ENCODE data around the gene EPHB2. TPM values are rescaled to one million over a fixed set of nuclear protein-coding genes. Genes with fewer than 3 reads are reported as not detected.

The EPHB2 gene
- total and polyA plus RNA-seq, 2 of the 8 experiments (the other 6 are each of a cell fraction or from before 2014, with no cell fraction given): 15.8 to 17.2 TPM

DNA sequence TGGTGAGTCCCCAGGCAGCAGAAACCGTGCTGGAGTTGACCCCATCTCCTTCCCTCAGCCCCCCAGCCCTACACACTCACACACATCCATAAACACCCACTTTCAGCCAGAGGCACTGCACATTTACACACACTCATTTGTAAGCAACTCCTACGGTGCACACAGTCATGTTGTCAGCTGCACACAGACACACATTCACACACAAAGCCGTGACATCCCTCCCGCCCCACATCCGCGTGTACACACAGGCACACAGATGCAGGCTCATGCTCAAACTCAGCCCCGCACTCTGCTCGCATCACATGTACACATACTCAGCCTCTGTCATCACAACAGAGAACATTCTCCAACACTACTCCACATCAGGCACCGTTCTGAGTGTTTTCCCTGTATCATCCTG is 214.5 kb downstream of the EPHB2 start:
- no peak for FAIRE-seq
- H2BK5ac ChIP-seq (ENCODE audit: low read depth, low read length): no peak overlapping the region
- H3K27me3 ChIP-seq (replicated peaks in 1 of 4; ENCODE audit: control insufficient read depth in 3 of 4, extremely low read depth in 1 of 4, insufficient read depth in 3 of 4, low read length in 3 of 4): no peaks in the 10 kb centered on the region; a peak in 1 of 7 replicates
- no peaks in the 10 kb centered on the region for H3K23me2 ChIP-seq (ENCODE audit: low read depth, low read length)
- no peak overlapping the region for H2AK5ac ChIP-seq (ENCODE audit: low read depth, low read length)
- no peak overlapping the region for H2BK15ac ChIP-seq (ENCODE audit: low read length)
- no peak overlapping the region for H2AFZ ChIP-seq (ENCODE audit: low read length)
- POLR2A ChIA-PET (ENCODE audit: partially characterized antibody): no interaction called here
- CTCF ChIA-PET (ENCODE audit: partially characterized antibody): interaction anchor here (1.4 kb wide), 1 partner anchor 39 kb away, joined by 4 read pairs; no protein-coding TSS in a partner anchor
- no peak overlapping the region for H3K56ac ChIP-seq (replicated peaks; ENCODE audit: insufficient read length, low read depth, low read length)
- peaks cover 0 to 1% (median 0%) of the 10 kb centered on the region in 4 experiments; a peak in 2 of 7 replicates for H3K4me1 ChIP-seq (replicated peaks in 1 of 4; ENCODE audit: control insufficient read depth in 3 of 4, insufficient read depth in 4 of 4, low read length in 3 of 4)
- no peak overlapping the region for H3K27ac ChIP-seq (ENCODE audit: low read depth, low read length)
- H4K20me1 ChIP-seq (replicated peaks in 1 of 2; ENCODE audit: control insufficient read depth in 1 of 2, insufficient read depth in 2 of 2, low read length in 2 of 2): no peaks in the 10 kb centered on the region
- no peak overlapping the region for H3K18ac ChIP-seq (ENCODE audit: extremely low read depth, low read length)
- no peaks in the 10 kb centered on the region for H3K36me3 ChIP-seq (ENCODE audit: control insufficient read depth in 2 of 4, insufficient read depth in 4 of 4, low read length in 3 of 4)
- H3K79me2 ChIP-seq (ENCODE audit: control insufficient read depth in 1 of 2, insufficient read depth in 2 of 2, low read length in 2 of 2): no peaks in the 10 kb centered on the region
- H3K9ac ChIP-seq (replicated peaks in 1 of 4; ENCODE audit: extremely low read depth in 1 of 4, low read depth in 3 of 4, low read length in 3 of 4): no peak overlapping the region
- no peak overlapping the region for H3K14ac ChIP-seq (ENCODE audit: insufficient read length)
- WGBS, 2 experiments (ENCODE audit: extremely low coverage in 1 of 2, insufficient coverage in 1 of 2, insufficient read length in 1 of 2, insufficient replicate concordance in 2 of 2, low coverage in 1 of 2, low lambda C conversion rate in 2 of 2, missing lambda C conversion rate in 1 of 2): 96% methylated on average over 8 of the region's 9 CpGs; no CpG with 5 or more reads in 1 of the 2 experiments
- no peak overlapping the region for H3K4me3 ChIP-seq (ENCODE audit: extremely low read depth in 1 of 4, insufficient read depth in 2 of 4, low read depth in 3 of 4, low read length in 4 of 4)
- no peak overlapping the region for H2BK20ac ChIP-seq (ENCODE audit: low read length)
- H3K9me3 ChIP-seq (ENCODE audit: insufficient read depth in 2 of 2, low read depth in 1 of 2, low read length in 1 of 2): no peaks in the 10 kb centered on the region
- H2BK120ac ChIP-seq (replicated peaks; ENCODE audit: low read depth, low read length): no peak overlapping the region
- H2BK12ac ChIP-seq (ENCODE audit: low read depth, low read length): no peak overlapping the region
- no peak for DNase-seq (ENCODE audit: low read depth in 1 of 2, low spot score in 2 of 2)
- no peak overlapping the region for H4K5ac ChIP-seq (ENCODE audit: insufficient read length, low read depth, low read length)
- no peak overlapping the region for H4K8ac ChIP-seq (ENCODE audit: extremely low read depth, insufficient read depth, low read length)
- no peak overlapping the region for H3K23ac ChIP-seq (ENCODE audit: insufficient read length)
- no peak for TF ChIP-seq PHF8 (conservative IDR thresholded peaks at IDR 0.05; ENCODE audit: low read depth, low read length)
- no peak for TF ChIP-seq TCF12 (IDR thresholded peaks at IDR 0.05; ENCODE audit: low read depth, low read length)
- TF ChIP-seq, protein P1, sequence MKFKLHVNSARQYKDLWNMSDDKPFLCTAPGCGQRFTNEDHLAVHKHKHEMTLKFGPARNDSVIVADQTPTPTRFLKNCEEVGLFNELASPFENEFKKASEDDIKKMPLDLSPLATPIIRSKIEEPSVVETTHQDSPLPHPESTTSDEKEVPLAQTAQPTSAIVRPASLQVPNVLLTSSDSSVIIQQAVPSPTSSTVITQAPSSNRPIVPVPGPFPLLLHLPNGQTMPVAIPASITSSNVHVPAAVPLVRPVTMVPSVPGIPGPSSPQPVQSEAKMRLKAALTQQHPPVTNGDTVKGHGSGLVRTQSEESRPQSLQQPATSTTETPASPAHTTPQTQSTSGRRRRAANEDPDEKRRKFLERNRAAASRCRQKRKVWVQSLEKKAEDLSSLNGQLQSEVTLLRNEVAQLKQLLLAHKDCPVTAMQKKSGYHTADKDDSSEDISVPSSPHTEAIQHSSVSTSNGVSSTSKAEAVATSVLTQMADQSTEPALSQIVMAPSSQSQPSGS (IDR thresholded peaks at IDR 0.05; ENCODE audit: low read length): no peak
- TF ChIP-seq FOSL1 (IDR thresholded peaks at IDR 0.05; ENCODE audit: insufficient read depth, low read depth, low read length): no peak
- TF ChIP-seq CHD2 (IDR thresholded peaks at IDR 0.05; ENCODE audit: low read length): no peak
- no peak for TF ChIP-seq SRF (IDR thresholded peaks at IDR 0.05; ENCODE audit: low read depth, low read length)
- no peak for TF ChIP-seq NRF1 (IDR thresholded peaks at IDR 0.05; ENCODE audit: low read depth, low read length)
- H3K4ac ChIP-seq (replicated peaks; ENCODE audit: insufficient read length, low read depth, low read length): no peak overlapping the region
- H4K91ac ChIP-seq (replicated peaks; ENCODE audit: insufficient read length, low read length): no peak overlapping the region
- H3K79me1 ChIP-seq (ENCODE audit: low read depth, low read length): no peaks in the 10 kb centered on the region
- no peak overlapping the region for H3K4me2 ChIP-seq (ENCODE audit: insufficient read depth in 1 of 2, low read depth in 2 of 2, low read length in 2 of 2)
